Dedifferentiated amniotic fluid mesenchymal stem cell (primary cell): Measurements from ENCODE around the gene TEX38.
"Not testable (repeated sequence)": the region's sequence is repeated elsewhere in the genome, so short reads cannot be mapped to it uniquely, and the experiment has no call there.

Experiments used
- DNase-seq: peaks from one replicate; pipeline ENCODE4 v3.0.0-alpha.2; 2016; ENCODE audit errors: extremely low spot score

The TEX38 gene

GRCh38 chr1:46671554-46671953 lies at the start of gene TEX38:
Gene TEX38, plus strand, starts transcription at chr1:46671854. Its CDS starts 81 bp downstream, at chr1:46671935.
- DNase-seq, result no peak

GRCh38 chr1:46621930-46622329 lies 49.7 kb upstream of the TEX38 start:
- no peak for DNase-seq

- no peak for DNase-seq
These were observed 49.3 kb upstream of the TEX38 start for GRCh38 chr1:46622344-46622743.

DNA sequence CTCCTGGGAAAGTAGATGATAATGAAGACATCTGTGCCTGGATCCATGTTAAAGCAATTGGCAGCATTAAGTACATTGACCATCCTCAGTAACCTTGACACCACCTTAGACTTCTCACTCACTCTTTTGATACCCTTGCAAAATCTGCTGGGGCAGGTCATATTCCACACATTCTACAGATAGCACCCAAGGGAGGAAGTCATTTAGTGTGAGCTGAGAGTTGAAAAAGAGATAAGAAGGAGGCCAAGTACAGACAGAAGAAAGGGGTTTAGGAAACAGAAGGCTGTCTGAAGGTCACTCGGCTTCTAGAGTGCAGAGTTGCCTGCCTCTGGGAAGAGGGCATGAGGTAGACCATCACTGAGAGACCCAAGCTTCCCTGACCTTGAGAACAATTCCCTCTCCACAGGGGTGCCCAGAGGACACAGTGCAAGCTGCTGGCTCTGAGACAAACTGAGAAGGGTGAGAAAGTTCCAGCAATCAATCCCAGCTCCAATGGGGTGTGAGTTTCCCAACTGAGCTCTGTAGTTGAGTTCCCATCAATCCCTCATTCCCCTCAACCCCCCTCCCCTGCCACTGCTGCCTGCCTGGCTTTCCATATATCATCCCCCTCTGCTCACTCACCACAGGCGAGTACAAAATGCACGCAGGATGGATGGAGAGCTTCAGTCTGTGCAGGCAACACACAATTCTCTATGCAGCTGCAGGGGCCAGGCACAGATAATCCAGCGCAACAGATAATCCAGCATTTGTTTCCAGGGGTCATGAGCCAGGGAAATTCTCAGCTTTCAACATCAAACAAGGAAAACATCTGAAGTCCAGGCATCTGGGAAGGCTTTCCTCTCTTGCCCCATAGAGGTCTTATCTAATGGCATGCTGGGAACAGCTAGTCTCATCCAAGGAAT lies 47.7 kb upstream of the TEX38 start:
- DNase-seq, result no peak

DNA sequence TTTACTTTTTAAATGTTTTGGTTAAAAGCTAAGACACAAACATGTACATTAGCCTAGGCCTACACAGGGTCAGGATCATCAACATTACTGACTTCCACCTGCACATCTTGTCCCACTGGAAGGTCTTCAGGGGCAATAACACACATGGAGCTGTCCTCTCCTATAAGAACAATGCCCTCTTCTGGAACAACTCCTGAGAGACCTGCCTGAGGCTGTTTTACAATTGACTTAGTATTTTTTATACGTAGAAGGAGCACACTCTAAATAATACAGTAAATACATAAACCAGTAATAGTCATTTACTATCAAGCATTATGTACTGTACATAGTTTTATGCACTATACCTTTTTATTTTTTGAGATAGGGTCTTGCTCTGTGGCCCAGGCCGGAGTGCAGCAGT lies 40.9 kb upstream of the TEX38 start:
- no peak for DNase-seq

- DNase-seq, result no peak
These were observed 36.4 kb upstream of the TEX38 start for GRCh38 chr1:46635205-46635604.

GRCh38 chr1:46637444-46638083 lies 34.1 kb upstream of the TEX38 start:
- DNase-seq, result no peak

- no peak for DNase-seq
These were observed 32.7 kb upstream of the TEX38 start for GRCh38 chr1:46638921-46639320.

DNA sequence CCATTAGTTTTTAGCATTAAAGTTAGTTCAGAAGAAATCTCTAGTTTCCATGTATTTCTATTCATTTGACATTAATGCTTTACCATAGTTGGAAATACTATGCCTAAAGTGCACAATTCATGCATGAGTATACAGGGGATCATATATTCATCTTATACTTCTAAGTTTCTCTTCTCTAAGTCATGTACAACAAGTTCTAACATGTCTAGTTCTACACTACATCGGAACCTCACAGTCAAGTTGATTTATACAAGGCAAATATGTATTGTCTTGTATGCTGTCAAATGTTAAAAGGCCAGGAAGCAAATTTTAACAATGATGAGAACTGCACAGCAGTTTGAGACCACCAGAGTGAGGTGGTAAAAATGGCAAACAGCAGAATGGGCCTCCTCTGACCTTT lies 32.1 kb upstream of the TEX38 start:
- no peak for DNase-seq

GRCh38 chr1:46642115-46642680 lies 29.5 kb upstream of the TEX38 start:
- no peak for DNase-seq

DNA sequence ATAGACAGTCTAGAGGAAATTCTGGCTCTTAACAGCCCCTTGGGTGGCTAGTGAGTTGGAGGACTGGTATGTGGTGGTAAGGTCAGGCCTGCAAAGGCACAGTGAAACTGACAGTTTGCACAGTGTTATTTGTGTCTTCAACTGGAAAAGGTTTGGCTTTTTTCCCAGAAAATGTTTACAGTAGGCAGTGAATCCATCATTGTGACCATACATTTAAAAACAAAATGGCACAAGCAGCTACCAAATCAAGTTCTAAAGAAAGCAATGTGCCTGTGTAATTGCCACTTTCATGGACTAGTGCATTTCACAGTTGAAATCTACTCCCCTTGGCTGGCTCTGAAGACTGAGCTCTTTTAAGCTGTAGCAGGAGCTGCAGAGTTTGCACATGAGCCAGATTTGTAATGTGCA lies 28.3 kb upstream of the TEX38 start:
- DNase-seq, result peak; percentile 49

- no peak for DNase-seq
These were observed 25.8 kb upstream of the TEX38 start for GRCh38 chr1:46645815-46646214.

- no peak for DNase-seq
These were observed 25.3 kb upstream of the TEX38 start for GRCh38 chr1:46646331-46646730.

- DNase-seq, result no peak
These were observed 24.8 kb upstream of the TEX38 start for GRCh38 chr1:46646844-46647243.

GRCh38 chr1:46647611-46648010 lies 24.0 kb upstream of the TEX38 start:
- DNase-seq, result no peak

DNA sequence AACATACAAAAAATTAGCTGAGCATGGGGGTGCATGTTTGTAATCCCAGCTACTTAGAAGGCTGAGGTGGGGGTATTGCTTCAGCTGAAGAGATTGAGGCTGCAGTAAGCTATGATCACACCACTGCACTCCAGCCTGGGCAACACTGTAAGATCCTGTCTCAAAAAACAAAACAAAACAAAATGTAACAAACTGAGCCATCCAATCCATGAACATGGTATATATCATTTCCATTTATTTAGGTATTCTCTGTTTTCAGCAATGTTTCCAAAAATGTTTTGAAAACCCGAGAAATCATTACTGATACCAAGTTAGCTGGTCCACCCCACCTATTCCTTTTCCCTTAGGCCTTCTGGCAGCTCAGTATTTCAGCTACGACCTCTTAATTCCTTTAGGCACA lies 21.9 kb upstream of the TEX38 start:
- no peak for DNase-seq

DNA sequence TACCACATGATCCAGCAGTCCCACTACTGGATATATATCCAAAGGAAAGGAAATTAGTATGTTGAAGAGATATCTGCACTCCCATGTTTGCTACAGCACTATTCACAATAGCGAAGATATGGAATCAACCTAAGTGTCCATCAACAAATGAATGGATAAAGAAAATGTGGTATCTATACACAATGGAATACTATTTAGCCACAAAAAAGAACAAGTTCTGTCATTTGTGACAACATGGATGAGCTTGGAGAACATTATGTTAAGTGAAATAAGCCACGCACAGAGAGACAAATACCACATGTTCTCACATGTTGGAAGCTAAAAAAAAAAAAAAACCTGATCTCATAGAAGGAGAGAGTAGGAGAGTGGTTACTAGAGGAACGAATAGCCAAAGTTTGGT lies 21.2 kb upstream of the TEX38 start:
- DNase-seq, result no peak

DNA sequence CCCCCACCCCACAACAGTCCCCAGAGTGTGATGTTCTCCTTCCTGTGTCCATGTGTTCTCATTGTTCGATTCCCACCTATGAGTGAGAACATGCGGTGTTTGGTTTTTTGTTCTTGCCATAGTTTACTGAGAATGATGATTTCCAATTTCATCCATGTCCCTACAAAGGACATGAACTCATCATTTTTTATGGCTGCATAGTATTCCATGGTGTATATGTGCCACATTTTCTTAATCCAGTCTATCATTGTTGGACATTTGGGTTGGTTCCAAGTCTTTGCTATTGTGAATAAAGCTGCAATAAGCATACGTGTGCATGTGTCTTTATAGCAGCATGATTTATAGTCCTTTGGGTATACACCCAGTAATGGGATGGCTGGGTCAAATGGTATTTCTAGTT lies 20.5 kb upstream of the TEX38 start:
- not testable (repeated sequence) for DNase-seq

DNA sequence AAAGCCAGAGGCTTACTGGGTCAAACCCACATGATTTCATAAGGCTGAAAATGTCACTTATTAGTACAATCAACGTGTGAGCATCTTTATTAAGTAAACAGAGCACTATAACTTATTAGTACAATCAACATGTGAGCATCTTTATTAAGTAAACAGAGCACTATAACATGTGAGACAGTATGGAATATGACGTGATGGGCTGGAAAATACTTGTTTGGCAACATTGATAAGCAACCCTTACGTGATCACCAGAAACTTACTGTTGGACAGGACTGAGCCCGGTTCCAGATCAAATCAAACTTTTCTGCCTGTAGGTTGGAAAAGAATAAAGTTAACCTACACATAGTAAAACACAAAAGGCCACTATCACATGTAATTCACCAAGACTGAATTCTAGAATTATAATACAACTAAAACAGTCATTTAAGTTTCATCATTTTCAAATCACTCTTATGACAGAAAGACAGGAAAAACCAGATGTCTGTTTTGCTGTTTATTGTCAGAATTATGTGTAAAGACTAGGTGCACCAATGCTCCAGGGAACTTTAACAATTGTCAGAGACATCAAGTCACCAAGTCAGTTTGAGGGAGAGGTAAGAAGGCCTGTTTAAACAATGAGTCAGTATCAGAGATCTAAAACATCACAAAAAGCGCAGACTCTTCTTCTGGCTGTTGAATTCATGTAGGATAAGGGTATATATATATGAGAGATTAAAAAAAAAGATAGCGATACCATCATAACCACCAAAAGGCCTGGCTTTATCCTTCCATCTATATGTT lies 19.1 kb upstream of the TEX38 start:
- DNase-seq, result no peak

GRCh38 chr1:46653405-46653958 lies 18.2 kb upstream of the TEX38 start:
- DNase-seq, result no peak

GRCh38 chr1:46654012-46654411 lies 17.6 kb upstream of the TEX38 start:
- DNase-seq, result no peak

DNA sequence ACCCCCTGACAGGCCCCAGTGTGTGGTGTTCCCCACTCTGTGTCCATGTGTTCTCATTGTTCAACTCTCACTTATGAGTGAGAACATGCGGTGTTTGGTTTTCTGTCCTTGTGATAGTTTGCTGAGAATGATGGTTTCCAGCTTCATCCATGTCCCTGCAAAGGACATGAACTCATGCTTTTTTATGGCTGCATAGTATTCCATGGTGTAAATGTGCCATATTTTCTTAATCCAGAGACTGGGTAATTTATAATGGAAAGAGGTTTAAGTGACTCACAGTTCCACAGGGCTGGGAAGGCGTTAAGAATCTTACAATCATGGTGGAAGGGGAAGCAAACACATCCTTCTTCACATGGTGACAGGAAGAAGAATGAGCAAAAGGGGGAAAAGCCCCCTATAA lies 17.0 kb upstream of the TEX38 start:
- DNase-seq, result not testable (repeated sequence)
